GM23338 (cell line): Measurements from ENCODE around the gene NECTIN1.

Experiments used
- CREB1 ChIP-seq: fragments of 250-450 bp; sonication (Bioruptor Pico); IDR thresholded peaks from 2 replicates; pipeline ENCODE4 v1.5.0; 2020; ENCODE audit warnings: low read depth, mild to moderate bottlenecking, moderate library complexity
- CTCF ChIP-seq, 2 experiments: fragments of 200-600 bp in 1 of 2; sonication (generic) in 1 of 2; conservative IDR thresholded peaks; 2 replicates each; pipeline versions ENCODE4 v1.5.1 to v1.6.1; 2016 to 2017; ENCODE audit warnings: antibody characterized with exemption in 2 of 2, low read depth in 2 of 2, mild to moderate bottlenecking in 2 of 2, moderate library complexity in 1 of 2
- ETS1 ChIP-seq: IDR thresholded peaks from 2 replicates; pipeline ENCODE4 v1.6.1; 2016; ENCODE audit warnings: antibody characterized with exemption
- EZH2 ChIP-seq: fragments of 200-600 bp; sonication (generic); IDR thresholded peaks from one replicate; pipeline ENCODE4 v1.8.0; 2017; ENCODE audit warnings: antibody characterized with exemption, mild to moderate bottlenecking, low read depth; ENCODE audit not compliant: unreplicated experiment
- EZH2phosphoT487 ChIP-seq: fragments of 200-600 bp; sonication (generic); IDR thresholded peaks from one replicate; pipeline ENCODE4 v1.8.1; 2018; ENCODE audit warnings: antibody characterized with exemption; ENCODE audit not compliant: unreplicated experiment
- JUNB ChIP-seq: IDR thresholded peaks from one replicate; pipeline ENCODE4 v1.6.1; 2016; ENCODE audit warnings: antibody characterized with exemption; ENCODE audit not compliant: unreplicated experiment
- NANOG ChIP-seq: IDR thresholded peaks from 2 replicates; pipeline ENCODE4 v1.6.1; 2016; ENCODE audit warnings: antibody characterized with exemption, borderline replicate concordance
- POLR2AphosphoS5 ChIP-seq: IDR thresholded peaks from 2 replicates; pipeline ENCODE4 v1.6.1; 2016; ENCODE audit warnings: antibody characterized with exemption, low read depth
- REST ChIP-seq: IDR thresholded peaks from one replicate; pipeline ENCODE4 v1.6.1; 2018; ENCODE audit warnings: antibody characterized with exemption; ENCODE audit not compliant: unreplicated experiment
- ZNF114 ChIP-seq: fragments of 250-450 bp; sonication (Bioruptor Pico); IDR thresholded peaks from 2 replicates; pipeline ENCODE4 v1.5.0; 2020; ENCODE audit warnings: mild to moderate bottlenecking, moderate library complexity
- ZNF331 ChIP-seq: fragments of 250-450 bp; sonication (Bioruptor Pico); IDR thresholded peaks from 2 replicates; pipeline ENCODE4 v1.5.0; 2020; ENCODE audit warnings: low read depth, mild to moderate bottlenecking, moderate library complexity
- ZNF462 ChIP-seq: fragments of 250-450 bp; sonication (Bioruptor Pico); IDR thresholded peaks from 2 replicates; pipeline ENCODE4 v1.5.0; 2020; ENCODE audit warnings: mild to moderate bottlenecking, moderate library complexity

GRCh38 chr11:119739021-119739703, 10.2 kb upstream of the NECTIN1 start:
- TF ChIP-seq CTCF (conservative IDR thresholded peaks at IDR 0.05; ENCODE audit: low read depth in 2 of 2) (no peak), NANOG (no peak), POLR2AphosphoS5 (no peak), CREB1 (CRISPR knock-in tag) (no peak), ETS1 (no peak), REST (no peak), EZH2phosphoT487 (no peak), EZH2 (no peak), ZNF331 (CRISPR knock-in tag) (no peak), JUNB (no peak), ZNF462 (CRISPR knock-in tag) (no peak), ZNF114 (CRISPR knock-in tag) (no peak)
